Transverse colon (tissue), 4 donors: ENCODE measurements around the gene DTX4.

ENCODE experiments used
- EP300 ChIP-seq: sonication (generic); formaldehyde crosslinking; IDR thresholded peaks from one replicate; pipeline ENCODE4 v1.6.1; 2017; ENCODE audit warnings: antibody characterized with exemption, low read depth
- POLR2A ChIP-seq: fragments of 450-650 bp; IDR thresholded peaks from one replicate; pipeline ENCODE4 v1.6.1; 2016; ENCODE audit warnings: antibody characterized with exemption, mild to moderate bottlenecking, moderate library complexity
- POLR2AphosphoS5 ChIP-seq, 3 donors: sonication (generic); formaldehyde crosslinking; IDR thresholded peaks; one replicate each; pipeline ENCODE4 v1.6.1; 2016; ENCODE audit warnings: antibody characterized with exemption in 3 of 3
- TF ChIP-seq, protein P1 (sequence below), 5 experiments: fragments of 200-600 bp in 3 of 5; fragments of 450-650 bp in 2 of 5; sonication (generic) in 3 of 5; IDR thresholded peaks; 1 replicate in 2 of 5; 2 replicates in 3 of 5; pipeline ENCODE4 v1.5.1; 2016 to 2017; ENCODE audit warnings: antibody characterized with exemption in 5 of 5, inconsistent platforms in 3 of 5, mild to moderate bottlenecking in 2 of 5, moderate library complexity in 1 of 5

- TF ChIP-seq POLR2A (no peak), POLR2AphosphoS5 (IDR thresholded peaks at IDR 0.05) (no peak), EP300 (no peak)
- TF ChIP-seq, protein P1, sequence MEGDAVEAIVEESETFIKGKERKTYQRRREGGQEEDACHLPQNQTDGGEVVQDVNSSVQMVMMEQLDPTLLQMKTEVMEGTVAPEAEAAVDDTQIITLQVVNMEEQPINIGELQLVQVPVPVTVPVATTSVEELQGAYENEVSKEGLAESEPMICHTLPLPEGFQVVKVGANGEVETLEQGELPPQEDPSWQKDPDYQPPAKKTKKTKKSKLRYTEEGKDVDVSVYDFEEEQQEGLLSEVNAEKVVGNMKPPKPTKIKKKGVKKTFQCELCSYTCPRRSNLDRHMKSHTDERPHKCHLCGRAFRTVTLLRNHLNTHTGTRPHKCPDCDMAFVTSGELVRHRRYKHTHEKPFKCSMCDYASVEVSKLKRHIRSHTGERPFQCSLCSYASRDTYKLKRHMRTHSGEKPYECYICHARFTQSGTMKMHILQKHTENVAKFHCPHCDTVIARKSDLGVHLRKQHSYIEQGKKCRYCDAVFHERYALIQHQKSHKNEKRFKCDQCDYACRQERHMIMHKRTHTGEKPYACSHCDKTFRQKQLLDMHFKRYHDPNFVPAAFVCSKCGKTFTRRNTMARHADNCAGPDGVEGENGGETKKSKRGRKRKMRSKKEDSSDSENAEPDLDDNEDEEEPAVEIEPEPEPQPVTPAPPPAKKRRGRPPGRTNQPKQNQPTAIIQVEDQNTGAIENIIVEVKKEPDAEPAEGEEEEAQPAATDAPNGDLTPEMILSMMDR (IDR thresholded peaks at IDR 0.05) = peak; percentile 76 to 81 (median 81)
Observed at GRCh38 chr11:59158206-59159068, 13.5 kb upstream of the DTX4 start.
